Body of pancreas (tissue), 4 donors: Measurements from ENCODE around the gene SETBP1. TPM values are rescaled to one million over a fixed set of nuclear protein-coding genes. Genes with fewer than 3 reads are reported as not detected.
A peak's percentile ranks its signal among the peaks of the same experiment; 100 is the strongest.

Experiments used
- ATAC-seq: fragments of 150-250 bp; one replicate; pipeline ENCODE4 v1.9.1; 2016
- DNase-seq, 4 donors: peaks; one replicate each; pipeline ENCODE4 v3.0.0-alpha.2; 2019
- H3K27ac ChIP-seq, 4 donors: fragments of 200-600 bp; sonication (generic); 1 replicate in 3 of 4; 2 replicates in 1 of 4; pipeline versions ENCODE4 v1.5.1 to v1.6.1; 2016 to 2019; ENCODE audit warnings: mild to moderate bottlenecking in 1 of 4, mixed read lengths in 1 of 4, moderate library complexity in 1 of 4
- H3K27me3 ChIP-seq, 2 donors: fragments of 200-600 bp; sonication (generic); one replicate each; pipeline ENCODE4 v1.6.0; 2016; ENCODE audit warnings: mild to moderate bottlenecking in 1 of 2
- H3K36me3 ChIP-seq, 2 donors: fragments of 200-600 bp; sonication (generic); replicated peaks in 1 of 2; 2 replicates each; pipeline ENCODE4 v1.5.1; 2016; ENCODE audit warnings: low read depth in 2 of 2; ENCODE audit not compliant: insufficient read depth in 1 of 2
- H3K4me1 ChIP-seq: fragments of 200-600 bp; sonication (generic); one replicate; pipeline ENCODE4 v1.6.0; 2016
- H3K4me3 ChIP-seq, 2 donors: fragments of 200-600 bp; sonication (generic); 1 replicate in 1 of 2; 2 replicates in 1 of 2; pipeline ENCODE4 v1.5.1; 2016 to 2019
- H3K9me3 ChIP-seq, 3 donors: fragments of 200-600 bp; sonication (generic); 1 replicate in 2 of 3; 2 replicates in 1 of 3; pipeline ENCODE4 v1.5.1; 2016
- POLR2A ChIP-seq, 3 donors: fragments of 450-650 bp; IDR thresholded peaks; one replicate each; pipeline ENCODE4 v1.6.1; 2016; ENCODE audit warnings: antibody characterized with exemption in 3 of 3, mild to moderate bottlenecking in 2 of 3
- WGBS, 2 donors: methylation state at CpG; one replicate each; pipeline ENCODE4 v1.1.5; 2017; 5-methylcytosine and 5-hydroxymethylcytosine counted together
- intact Hi-C: fragments of 100-400 bp; cut with DNase I; formaldehyde crosslinking; loops from one replicate; pipeline ENCODE4 v1.15.1; 2023
- total RNA-seq, 2 donors: library from RNA; depleted of rRNA; stranded (reverse); fragments of >200 nt; gene quantifications; one replicate each; pipeline ENCODE4 v1.1.0, GENCODE V29; 2016
- TF ChIP-seq, protein P1 (sequence below), 7 experiments: fragments of 450-650 bp in 4 of 7; fragments of 200-600 bp in 3 of 7; sonication (generic) in 3 of 7; IDR thresholded peaks; one replicate each; pipeline ENCODE4 v1.5.1; 2016 to 2019; ENCODE audit warnings: antibody characterized with exemption in 7 of 7

The SETBP1 gene
- total RNA-seq, result 10 to 100 TPM; 23.6 to 37.2 TPM

DNA sequence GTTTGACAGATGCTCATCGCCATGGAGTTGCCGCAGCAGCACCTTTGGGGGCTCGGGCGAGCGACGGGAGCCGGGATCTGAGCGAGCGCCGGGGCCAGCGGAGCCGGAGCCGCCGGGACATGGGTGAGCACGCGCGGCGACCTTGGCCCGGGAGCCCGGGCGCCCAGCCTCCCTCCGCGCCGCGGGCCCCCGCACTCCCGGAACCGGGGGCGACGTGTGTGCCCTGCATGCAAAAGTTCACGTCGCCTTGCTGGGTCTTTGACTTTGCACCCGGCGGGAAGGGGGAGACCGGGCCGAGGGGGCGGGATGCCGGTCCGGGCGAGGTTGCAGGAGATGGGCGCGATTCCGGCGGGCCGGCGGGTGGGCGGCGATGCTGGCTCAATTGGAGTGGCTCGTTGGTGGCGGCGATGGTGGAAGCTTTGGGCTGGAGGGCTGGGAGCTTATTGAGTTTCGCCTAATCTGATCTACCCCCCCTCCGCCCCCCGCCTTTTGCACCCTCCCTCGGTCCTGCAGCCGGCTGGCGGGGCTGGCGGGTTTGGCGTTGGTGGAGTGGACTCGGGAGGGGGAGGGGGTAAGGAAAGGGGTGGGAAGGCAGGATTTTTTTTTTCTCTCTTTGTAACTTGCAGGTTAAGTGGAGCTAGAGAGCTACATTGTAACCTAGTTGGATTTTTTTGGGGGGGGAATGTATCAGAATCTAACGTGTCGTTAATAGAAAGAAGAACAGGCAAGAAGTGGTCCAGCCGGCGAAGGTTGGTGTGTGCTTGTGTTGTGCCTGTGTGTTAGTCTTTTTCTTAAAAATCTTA is at the start of gene SETBP1:
SETBP1 (plus strand) TSS at position 616 of the 803 bp plus-strand sequence. CDS start 20,459 bp downstream, outside the sequence.
- peak; percentile 51 for ATAC-seq
- WGBS, 2 donors, result 0 to 1% methylated on average over 17 to 45 of the region's 64 CpGs
- Histone ChIP-seq H3K36me3 (no peaks in the 10 kb centered on the region), H3K9me3 (no peaks in the 10 kb centered on the region), H3K27ac (peak within 1 kb of the TSS; percentile 81 to 99 (median 96)), H3K4me3 (peak within 1 kb of the TSS; percentile 77 to 92), H3K4me1 (peaks cover 57% of the 10 kb centered on the region), H3K27me3 (no peaks in the 10 kb centered on the region)
- intact Hi-C loops, result loop anchor here (10.0 kb wide), 1 partner anchor 114 kb away; no protein-coding TSS in a partner anchor
- peak; percentile 79 to 86 (median 82) for DNase-seq
- peak; percentile 22 to 63 (median 59) for TF ChIP-seq POLR2A (IDR thresholded peaks at IDR 0.05)
- TF ChIP-seq, protein P1, sequence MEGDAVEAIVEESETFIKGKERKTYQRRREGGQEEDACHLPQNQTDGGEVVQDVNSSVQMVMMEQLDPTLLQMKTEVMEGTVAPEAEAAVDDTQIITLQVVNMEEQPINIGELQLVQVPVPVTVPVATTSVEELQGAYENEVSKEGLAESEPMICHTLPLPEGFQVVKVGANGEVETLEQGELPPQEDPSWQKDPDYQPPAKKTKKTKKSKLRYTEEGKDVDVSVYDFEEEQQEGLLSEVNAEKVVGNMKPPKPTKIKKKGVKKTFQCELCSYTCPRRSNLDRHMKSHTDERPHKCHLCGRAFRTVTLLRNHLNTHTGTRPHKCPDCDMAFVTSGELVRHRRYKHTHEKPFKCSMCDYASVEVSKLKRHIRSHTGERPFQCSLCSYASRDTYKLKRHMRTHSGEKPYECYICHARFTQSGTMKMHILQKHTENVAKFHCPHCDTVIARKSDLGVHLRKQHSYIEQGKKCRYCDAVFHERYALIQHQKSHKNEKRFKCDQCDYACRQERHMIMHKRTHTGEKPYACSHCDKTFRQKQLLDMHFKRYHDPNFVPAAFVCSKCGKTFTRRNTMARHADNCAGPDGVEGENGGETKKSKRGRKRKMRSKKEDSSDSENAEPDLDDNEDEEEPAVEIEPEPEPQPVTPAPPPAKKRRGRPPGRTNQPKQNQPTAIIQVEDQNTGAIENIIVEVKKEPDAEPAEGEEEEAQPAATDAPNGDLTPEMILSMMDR (IDR thresholded peaks at IDR 0.05), result peak in 4 of 7 experiments; percentile 20 to 27 (median 22)

DNA sequence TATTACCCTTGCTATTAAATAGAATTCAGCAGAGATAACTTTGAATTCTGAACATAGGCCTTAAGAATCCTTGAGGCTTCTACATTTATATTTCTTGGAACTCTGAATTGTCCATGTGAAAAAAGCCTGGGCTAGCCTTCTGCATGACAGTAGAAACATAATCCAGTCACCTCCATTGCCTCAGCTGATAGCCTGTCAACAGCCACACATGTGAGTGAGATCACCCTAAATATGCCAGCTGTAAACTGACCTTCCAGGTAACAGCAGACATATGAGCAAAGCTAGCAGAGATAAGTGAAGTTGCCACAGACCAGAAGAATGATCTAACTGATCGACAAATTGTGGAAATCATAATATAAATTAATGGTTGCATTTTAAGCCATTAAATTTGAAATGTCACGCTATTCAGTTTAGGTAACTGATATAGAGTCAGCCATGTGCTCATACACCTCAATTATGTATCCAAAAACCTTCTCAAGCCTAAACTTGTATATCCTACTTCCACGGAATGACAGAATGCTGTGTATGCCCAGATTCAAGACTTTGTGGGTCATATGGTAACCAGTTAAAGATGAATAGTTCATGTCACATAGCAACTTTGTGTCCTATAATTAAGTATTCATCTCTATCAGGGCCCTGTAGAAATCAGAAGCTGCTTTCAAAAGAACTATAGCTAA is 48.1 kb upstream of the SETBP1 start:
- no peak overlapping the region for H3K4me3 ChIP-seq
- H3K27ac ChIP-seq, result no peak overlapping the region
- ATAC-seq, result no peak
- no peak for DNase-seq
- intact Hi-C loops, result no loop called here
- 77 to 90% methylated on average over 3 of the region's 3 CpGs for WGBS, 2 donors
- no peak for TF ChIP-seq POLR2A (IDR thresholded peaks at IDR 0.05)
- TF ChIP-seq, protein P1 (IDR thresholded peaks at IDR 0.05), result no peak
- H3K4me1 ChIP-seq, result no peaks in the 10 kb centered on the region
- no peaks in the 10 kb centered on the region for H3K9me3 ChIP-seq
- H3K36me3 ChIP-seq, result no peaks in the 10 kb centered on the region
- no peaks in the 10 kb centered on the region for H3K27me3 ChIP-seq

DNA sequence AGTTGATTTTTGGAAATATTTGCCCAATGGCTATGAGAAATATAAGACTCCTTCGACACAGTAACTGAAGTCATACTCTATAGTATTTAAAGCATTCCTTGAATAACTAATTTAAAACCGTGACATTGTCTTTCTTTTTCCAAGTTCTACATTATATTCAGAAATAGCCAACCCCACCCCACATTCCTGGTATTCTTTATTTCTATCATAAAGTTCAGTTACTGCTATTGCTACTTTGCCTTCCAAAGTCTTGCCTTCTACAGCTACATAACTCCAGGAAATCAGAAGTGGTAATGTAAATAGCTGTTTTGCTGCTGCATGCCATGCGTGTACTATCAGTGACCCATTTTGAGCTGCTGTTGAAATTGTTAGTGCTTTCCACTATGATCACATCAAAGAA is 45.1 kb upstream of the SETBP1 start:
- ATAC-seq, result no peak
- intact Hi-C loops, result no loop called here
- WGBS, 2 donors, result 92 to 95% methylated on average over 3 of the region's 3 CpGs

DNA sequence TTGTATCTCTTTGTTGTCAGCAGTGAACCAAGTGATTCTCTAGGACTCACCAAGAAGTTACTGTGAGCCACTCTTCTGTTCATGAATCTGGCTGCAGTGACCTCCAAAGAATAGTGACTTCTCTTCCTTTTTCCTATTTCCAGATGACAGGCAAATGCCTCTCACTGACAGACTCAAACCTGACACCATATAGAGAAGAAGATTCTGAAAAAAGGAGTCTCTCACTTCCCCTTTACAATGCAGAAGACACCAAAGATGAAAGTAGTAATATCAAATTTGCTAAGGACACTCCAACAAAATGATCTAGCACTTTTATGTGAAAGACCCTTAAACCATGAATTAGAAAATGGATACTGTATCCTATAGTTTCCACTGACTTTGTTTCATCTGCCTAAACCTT is 44.4 kb upstream of the SETBP1 start:
- no peaks in the 10 kb centered on the region for H3K4me1 ChIP-seq
- intact Hi-C loops, result no loop called here
- H3K9me3 ChIP-seq, result no peaks in the 10 kb centered on the region
- H3K27ac ChIP-seq, result no peak overlapping the region
- ATAC-seq (no peak), DNase-seq (no peak)
- no peaks in the 10 kb centered on the region for H3K36me3 ChIP-seq
- H3K4me3 ChIP-seq, result no peak overlapping the region
- TF ChIP-seq, protein P1 (IDR thresholded peaks at IDR 0.05), result no peak
- no peak for TF ChIP-seq POLR2A (IDR thresholded peaks at IDR 0.05)
- H3K27me3 ChIP-seq, result no peaks in the 10 kb centered on the region

More for the DNA sequence above, 45.1 kb upstream of the SETBP1 start:
- no peaks in the 10 kb centered on the region for H3K27me3 ChIP-seq
- no peak overlapping the region for H3K4me3 ChIP-seq
- TF ChIP-seq, protein P1 (IDR thresholded peaks at IDR 0.05), result no peak
- no peak for TF ChIP-seq POLR2A (IDR thresholded peaks at IDR 0.05)
- no peaks in the 10 kb centered on the region for H3K9me3 ChIP-seq
- H3K27ac ChIP-seq, result no peak overlapping the region
- H3K36me3 ChIP-seq, result no peaks in the 10 kb centered on the region
- H3K4me1 ChIP-seq, result no peaks in the 10 kb centered on the region
- no peak for DNase-seq
